Uterus (tissue), 4 donors: ENCODE results near the gene DNAH17. TPM values are rescaled to one million over a fixed set of nuclear protein-coding genes. Genes with fewer than 3 reads are reported as not detected.

Experiments used
- DNase-seq, 2 donors: peaks; one replicate each; pipeline ENCODE4 v3.0.0-alpha.2; 2019 to 2020
- H3K27ac ChIP-seq, 2 donors: fragments of 200-600 bp; sonication (generic); 1 replicate in 1 of 2; 2 replicates in 1 of 2; pipeline ENCODE4 v1.5.1; 2016 to 2018
- H3K27me3 ChIP-seq, 2 donors: fragments of 200-600 bp; sonication (generic); one replicate each; pipeline ENCODE4 v1.5.1; 2018 to 2019; ENCODE audit warnings: control low read depth in 1 of 2
- H3K36me3 ChIP-seq, 2 donors: fragments of 200-600 bp; sonication (generic); one replicate each; pipeline ENCODE4 v1.5.1; 2019; ENCODE audit warnings: control low read depth in 1 of 2
- H3K4me1 ChIP-seq, 2 donors: fragments of 200-600 bp; sonication (generic); one replicate each; pipeline ENCODE4 v1.5.1; 2018 to 2019; ENCODE audit warnings: control low read depth in 1 of 2
- H3K4me3 ChIP-seq, 2 donors: fragments of 200-600 bp; sonication (generic); 1 replicate in 1 of 2; 2 replicates in 1 of 2; pipeline ENCODE4 v1.5.1; 2018 to 2019; ENCODE audit warnings: mild to moderate bottlenecking in 1 of 2
- H3K9me3 ChIP-seq, 2 donors: fragments of 200-600 bp; sonication (generic); one replicate each; pipeline ENCODE4 v1.5.1; 2019; ENCODE audit warnings: control low read depth in 1 of 2
- POLR2A ChIP-seq, 2 donors: fragments of 450-650 bp; IDR thresholded peaks; one replicate each; pipeline ENCODE4 v1.6.1; 2016; ENCODE audit warnings: antibody characterized with exemption in 2 of 2, mild to moderate bottlenecking in 1 of 2, moderate library complexity in 1 of 2
- intact Hi-C: fragments of 100-400 bp; cut with DNase I; formaldehyde crosslinking; loops from one replicate; pipeline ENCODE4 v1.15.1; 2023; ENCODE audit warnings: low total_unique reads
- total RNA-seq, 4 donors: library from RNA; depleted of rRNA in 3 of 4; stranded (reverse); fragments of >200 nt in 3 of 4; gene quantifications; one replicate each; pipeline versions ENCODE4 v1.1.0 to v1.2.4, GENCODE V29; 2014 to 2023
- TF ChIP-seq, protein P1 (sequence below), 4 experiments: fragments of 200-600 bp in 2 of 4; fragments of 450-650 bp in 2 of 4; sonication (generic) in 2 of 4; IDR thresholded peaks; one replicate each; pipeline ENCODE4 v1.5.1; 2016 to 2019; ENCODE audit warnings: antibody characterized with exemption in 4 of 4, mild to moderate bottlenecking in 2 of 4, moderate library complexity in 1 of 4
- donor health status: DM: yes; HTN: yes; CAD: no.

Gene DNAH17
- total RNA-seq, 4 donors from 2014 or later, result 0.03 to 1.1 TPM; not detected in 2

DNA sequence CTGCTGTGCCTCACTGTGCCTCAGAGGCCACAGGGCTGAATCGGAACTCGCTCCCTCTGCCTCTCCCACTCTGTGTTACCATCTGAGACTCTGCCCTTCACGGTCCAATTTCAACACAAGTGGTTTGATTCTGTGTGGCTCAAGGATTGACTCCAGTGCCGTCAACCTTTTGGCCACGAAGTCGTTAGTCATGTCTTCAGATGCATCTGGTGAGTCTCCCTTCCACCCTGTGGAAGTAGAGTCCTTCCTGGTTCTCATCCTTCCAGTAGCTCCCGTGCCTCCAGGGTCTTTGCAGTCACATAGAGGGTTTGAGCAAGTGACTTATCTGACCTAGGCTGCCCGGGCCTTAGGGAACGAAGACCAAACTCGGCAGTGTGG lies 147.6 kb downstream of the DNAH17 start:
- TF ChIP-seq, protein P1, sequence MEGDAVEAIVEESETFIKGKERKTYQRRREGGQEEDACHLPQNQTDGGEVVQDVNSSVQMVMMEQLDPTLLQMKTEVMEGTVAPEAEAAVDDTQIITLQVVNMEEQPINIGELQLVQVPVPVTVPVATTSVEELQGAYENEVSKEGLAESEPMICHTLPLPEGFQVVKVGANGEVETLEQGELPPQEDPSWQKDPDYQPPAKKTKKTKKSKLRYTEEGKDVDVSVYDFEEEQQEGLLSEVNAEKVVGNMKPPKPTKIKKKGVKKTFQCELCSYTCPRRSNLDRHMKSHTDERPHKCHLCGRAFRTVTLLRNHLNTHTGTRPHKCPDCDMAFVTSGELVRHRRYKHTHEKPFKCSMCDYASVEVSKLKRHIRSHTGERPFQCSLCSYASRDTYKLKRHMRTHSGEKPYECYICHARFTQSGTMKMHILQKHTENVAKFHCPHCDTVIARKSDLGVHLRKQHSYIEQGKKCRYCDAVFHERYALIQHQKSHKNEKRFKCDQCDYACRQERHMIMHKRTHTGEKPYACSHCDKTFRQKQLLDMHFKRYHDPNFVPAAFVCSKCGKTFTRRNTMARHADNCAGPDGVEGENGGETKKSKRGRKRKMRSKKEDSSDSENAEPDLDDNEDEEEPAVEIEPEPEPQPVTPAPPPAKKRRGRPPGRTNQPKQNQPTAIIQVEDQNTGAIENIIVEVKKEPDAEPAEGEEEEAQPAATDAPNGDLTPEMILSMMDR (IDR thresholded peaks at IDR 0.05), result no peak
- TF ChIP-seq POLR2A (IDR thresholded peaks at IDR 0.05), result no peak
- no peaks in the 10 kb centered on the region for H3K27me3 ChIP-seq
- H3K27ac ChIP-seq, result no peak overlapping the region
- no peaks in the 10 kb centered on the region for H3K36me3 ChIP-seq
- H3K4me3 ChIP-seq, result no peak overlapping the region
- intact Hi-C loops, result loop anchor here (10.0 kb wide), 1 partner anchor 175 kb away; no protein-coding TSS in a partner anchor
- H3K9me3 ChIP-seq, result no peaks in the 10 kb centered on the region
- DNase-seq, result no peak
- H3K4me1 ChIP-seq, result no peaks in the 10 kb centered on the region

DNA sequence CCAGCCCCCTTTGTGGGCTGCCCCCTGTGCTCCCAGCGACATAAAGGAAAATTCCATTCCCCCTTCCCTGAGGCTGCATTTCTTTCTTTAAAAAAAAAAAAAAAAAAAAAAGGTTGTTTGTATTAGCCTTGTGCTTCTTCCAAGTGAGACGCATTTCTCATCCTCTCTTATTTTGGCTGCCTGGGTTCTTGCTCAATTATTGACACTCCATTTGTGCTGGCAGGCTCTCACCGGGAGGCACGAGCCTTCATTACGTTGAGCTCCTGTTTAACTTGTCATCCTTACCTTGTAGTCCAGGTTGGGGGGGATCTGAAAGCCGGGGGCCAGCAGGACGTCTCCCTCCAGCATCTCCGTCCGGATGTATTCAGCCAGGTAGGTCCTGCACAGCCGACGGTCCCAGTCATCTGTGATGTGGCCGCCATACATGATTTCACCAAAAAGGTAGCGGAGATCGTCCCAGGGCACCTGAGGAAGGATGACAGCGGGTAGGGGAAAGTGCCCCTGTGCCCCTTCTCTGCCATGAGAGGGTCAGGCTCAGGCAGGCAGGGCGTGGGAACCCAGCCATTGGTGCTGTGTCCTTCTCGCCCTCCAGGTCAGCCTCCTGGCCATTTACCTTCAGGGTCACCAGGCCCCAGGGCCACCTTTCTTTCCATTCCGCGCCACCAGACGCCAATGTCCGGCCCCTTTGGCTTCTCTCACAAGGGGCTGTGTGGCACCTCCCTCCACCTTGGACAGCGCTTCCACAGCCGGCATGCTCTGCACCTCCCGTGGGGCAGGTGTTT lies 148.2 kb downstream of the DNAH17 start:
- intact Hi-C loops, result loop anchor here (10.0 kb wide), 1 partner anchor 174 kb away; no protein-coding TSS in a partner anchor
- Histone ChIP-seq H3K27me3 (no peaks in the 10 kb centered on the region), H3K9me3 (no peaks in the 10 kb centered on the region), H3K4me1 (no peaks in the 10 kb centered on the region), H3K4me3 (no peak overlapping the region), H3K36me3 (no peaks in the 10 kb centered on the region), H3K27ac (no peak overlapping the region)
- TF ChIP-seq POLR2A (IDR thresholded peaks at IDR 0.05), result no peak
- TF ChIP-seq, protein P1 (IDR thresholded peaks at IDR 0.05), result no peak
- DNase-seq, result no peak

DNA sequence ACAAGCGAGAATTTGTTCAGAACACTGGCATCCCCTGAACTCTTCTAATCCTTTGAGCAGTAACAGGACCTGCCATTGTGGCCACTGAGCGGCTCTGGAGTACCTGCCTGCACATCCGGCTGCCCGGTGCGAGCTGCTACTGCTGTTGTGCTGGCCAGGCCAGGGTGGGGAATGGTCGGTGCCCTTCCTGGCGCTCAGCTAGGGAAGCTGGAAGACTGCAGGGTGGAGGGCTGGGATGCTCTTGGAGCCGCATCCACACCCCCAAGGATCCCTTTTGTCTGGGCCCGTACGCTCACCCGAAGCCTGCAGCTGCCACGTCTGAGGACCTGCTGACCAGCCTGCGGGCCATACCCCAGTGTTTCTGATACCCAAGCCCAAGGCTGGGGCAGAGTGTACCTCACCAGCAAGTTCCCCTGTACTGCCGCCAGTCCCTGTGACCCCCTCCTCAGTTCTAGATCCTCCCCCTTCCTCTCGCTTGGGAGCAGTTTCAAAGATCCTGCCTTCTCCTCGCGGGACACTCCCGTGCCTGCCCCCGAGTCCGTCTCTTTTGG lies 149.1 kb downstream of the DNAH17 start:
- H3K9me3 ChIP-seq, result no peaks in the 10 kb centered on the region
- no peaks in the 10 kb centered on the region for H3K4me1 ChIP-seq
- no peak overlapping the region for H3K4me3 ChIP-seq
- H3K27me3 ChIP-seq, result no peaks in the 10 kb centered on the region
- intact Hi-C loops, result loop anchor here (10.0 kb wide), 1 partner anchor 173 kb away; no protein-coding TSS in a partner anchor
- no peak overlapping the region for H3K27ac ChIP-seq
- TF ChIP-seq, protein P1 (IDR thresholded peaks at IDR 0.05), result no peak
- no peak for TF ChIP-seq POLR2A (IDR thresholded peaks at IDR 0.05)
- no peak for DNase-seq
- H3K36me3 ChIP-seq, result no peaks in the 10 kb centered on the region

DNA sequence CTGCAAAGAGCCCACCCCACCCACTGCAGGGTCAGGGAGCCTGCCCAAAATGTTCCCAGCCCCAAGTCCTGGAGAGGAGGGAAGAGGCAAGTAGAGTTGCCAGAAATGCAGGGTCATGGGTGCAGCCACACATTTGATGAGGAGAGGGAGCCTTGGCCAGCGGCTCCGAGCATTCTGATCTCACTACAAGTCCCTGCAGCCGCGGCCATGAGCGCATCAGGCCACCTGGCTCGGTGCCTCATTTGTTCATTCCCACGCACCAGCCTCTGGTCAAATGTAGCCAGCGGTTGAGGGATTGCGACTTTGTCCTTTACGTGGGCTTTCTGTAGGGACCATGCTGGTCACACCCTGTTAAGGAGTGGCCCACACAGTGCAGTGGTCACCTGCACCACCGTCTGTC lies 150.1 kb downstream of the DNAH17 start:
- Histone ChIP-seq H3K36me3 (no peaks in the 10 kb centered on the region), H3K27ac (no peak overlapping the region), H3K4me1 (no peaks in the 10 kb centered on the region), H3K9me3 (no peaks in the 10 kb centered on the region), H3K4me3 (no peak overlapping the region), H3K27me3 (no peaks in the 10 kb centered on the region)
- TF ChIP-seq, protein P1 (IDR thresholded peaks at IDR 0.05), result no peak
- no peak for TF ChIP-seq POLR2A (IDR thresholded peaks at IDR 0.05)
- intact Hi-C loops, result loop anchor here (10.0 kb wide), 1 partner anchor 172 kb away; no protein-coding TSS in a partner anchor
- no peak for DNase-seq

DNA sequence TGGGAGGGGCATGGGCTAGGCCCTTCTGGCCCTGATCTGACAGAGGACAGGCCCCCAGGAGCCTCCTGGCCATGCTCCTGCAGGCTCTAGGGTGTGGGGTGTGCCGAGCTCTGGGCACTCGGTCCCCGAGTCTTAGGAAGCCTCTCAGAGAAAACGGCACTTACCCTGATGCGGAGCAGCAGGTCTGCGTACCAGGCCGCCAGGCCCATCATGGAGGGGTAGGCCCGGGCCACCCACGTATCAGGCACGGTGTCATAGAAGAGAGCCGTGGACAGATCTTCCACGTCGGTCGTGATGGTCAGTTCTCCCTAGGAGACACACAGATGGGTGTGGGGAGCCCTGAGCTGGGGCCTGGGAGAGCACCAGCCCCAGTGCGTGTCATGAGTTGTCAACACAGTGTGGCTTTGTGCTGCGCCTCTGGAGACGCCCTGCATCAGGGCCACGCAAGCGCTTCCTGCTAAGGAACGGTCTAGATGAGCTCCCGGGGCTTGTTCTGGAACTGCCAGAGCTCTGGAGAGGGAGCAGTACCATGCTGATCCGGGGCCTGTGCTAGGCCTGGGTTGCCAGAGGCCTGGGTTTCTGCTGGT lies 150.8 kb downstream of the DNAH17 start:
- Histone ChIP-seq H3K36me3 (no peaks in the 10 kb centered on the region), H3K9me3 (no peaks in the 10 kb centered on the region), H3K27me3 (no peaks in the 10 kb centered on the region), H3K27ac (no peak overlapping the region), H3K4me1 (no peaks in the 10 kb centered on the region), H3K4me3 (no peak overlapping the region)
- TF ChIP-seq, protein P1 (IDR thresholded peaks at IDR 0.05), result no peak
- no peak for TF ChIP-seq POLR2A (IDR thresholded peaks at IDR 0.05)
- DNase-seq, result no peak
- intact Hi-C loops, result loop anchor here (10.0 kb wide), 1 partner anchor 172 kb away; no protein-coding TSS in a partner anchor
